GM10847 (cell line): ENCODE results near the gene NFATC2.

Experiments used
- POLR2A ChIP-seq: IDR thresholded peaks from 2 replicates; pipeline ENCODE4 v1.6.1; 2011; ENCODE audit not compliant: insufficient read length; ENCODE audit errors: extremely low read depth

The NFATC2 gene

DNA sequence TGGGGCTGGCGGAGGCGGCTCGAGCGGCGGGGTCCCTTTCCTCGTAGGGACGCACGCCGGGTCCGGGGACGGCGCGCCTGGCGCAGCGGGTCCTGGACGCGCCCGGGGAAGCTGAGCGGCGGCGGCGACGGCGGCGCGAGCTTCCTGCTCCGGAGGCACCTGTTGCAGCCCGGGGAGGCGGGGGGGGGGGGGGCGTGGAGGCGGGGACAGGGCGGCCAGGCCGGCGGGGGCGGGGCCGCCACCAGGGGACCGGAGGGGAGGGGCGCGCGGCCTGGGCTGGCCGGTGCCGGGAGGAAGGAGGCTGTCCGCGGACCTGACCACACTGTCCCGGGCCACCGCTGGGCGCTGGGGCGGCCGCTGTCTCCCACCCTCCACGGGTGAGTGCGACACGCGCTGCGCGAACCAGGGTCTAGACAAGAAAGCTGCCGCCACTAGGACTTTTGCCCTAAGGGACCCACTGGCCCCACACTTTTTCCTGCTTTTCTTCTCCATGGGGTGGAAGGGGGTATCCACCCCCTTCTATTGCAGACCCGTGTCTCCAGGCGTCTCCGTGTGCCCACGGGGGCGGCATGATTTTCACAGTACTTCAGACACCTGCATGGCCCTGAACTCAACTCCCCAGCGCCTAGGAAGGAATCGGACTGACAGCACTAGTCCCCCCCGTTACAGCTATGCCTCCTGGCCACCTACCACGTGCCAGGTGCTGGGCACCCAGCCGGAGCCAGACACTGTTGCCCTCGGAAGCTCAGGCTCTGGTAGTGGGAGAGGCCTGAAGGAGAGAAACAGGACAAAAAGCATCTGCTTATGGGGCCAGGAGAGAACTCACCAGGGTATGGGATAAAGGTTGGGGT lies at the start of gene NFATC2:
Gene NFATC2, minus strand, starts transcription at position 149 of the 851 bp plus-strand sequence. CDS start 220 bp downstream, outside the sequence.
- TF ChIP-seq POLR2A, result no peak

DNA sequence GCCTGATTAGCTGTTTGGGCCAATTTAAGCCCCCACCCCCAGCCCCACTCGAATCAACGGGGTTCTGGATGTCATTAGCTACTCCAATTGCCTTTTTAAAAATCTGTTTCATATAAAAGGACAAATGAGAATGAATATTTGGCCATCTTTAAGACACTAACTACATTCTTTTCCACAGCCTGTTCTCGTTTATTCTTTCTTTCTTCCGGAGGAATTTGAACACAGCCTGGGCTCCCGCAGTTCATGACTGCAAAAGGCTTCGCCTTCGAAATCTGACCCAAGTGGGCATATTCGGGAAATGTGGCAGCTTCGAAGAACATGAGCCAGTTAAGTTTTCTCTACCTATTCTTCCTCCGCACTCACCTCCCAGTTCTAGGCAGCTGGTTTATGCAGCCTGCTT lies 49.4 kb upstream of the NFATC2 start:
- TF ChIP-seq POLR2A, result no peak

DNA sequence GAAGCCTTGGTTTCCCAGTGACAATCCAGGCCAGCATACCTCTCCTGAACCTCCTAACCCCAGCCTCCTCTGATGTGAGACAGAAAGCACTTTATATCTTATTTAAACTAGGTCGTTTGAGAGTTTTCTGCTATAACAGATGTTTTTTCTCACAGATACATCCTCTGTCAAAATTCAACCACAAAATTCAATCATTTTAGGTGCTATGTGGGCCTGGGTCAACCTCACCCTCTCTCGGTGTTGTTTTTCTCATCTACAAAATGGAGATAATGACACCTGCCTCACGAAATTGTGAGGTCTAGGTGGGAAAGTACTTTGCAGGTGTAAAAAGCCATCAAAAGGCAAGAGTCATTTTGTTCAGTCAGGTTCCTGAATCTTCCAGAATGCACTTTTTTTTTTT lies 46.2 kb upstream of the NFATC2 start:
- no peak for TF ChIP-seq POLR2A

DNA sequence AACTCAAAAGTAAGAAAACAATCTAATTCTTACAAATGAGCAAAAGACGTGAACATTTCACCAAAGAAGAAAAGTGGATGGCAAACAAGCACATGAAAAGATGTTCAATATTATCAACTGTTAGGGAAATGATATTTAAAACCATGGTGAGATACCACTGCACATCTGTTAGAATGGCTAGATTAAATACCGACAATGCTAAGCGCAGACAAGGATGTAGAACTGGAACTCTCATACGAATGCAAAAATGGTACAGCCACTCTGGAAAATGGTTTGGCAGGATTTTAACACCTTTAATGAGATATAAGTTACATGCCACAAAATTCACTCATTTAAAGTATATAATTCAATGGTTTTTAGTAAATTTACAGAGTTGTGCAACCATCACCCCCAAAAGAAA lies 44.6 kb upstream of the NFATC2 start:
- no peak for TF ChIP-seq POLR2A

DNA sequence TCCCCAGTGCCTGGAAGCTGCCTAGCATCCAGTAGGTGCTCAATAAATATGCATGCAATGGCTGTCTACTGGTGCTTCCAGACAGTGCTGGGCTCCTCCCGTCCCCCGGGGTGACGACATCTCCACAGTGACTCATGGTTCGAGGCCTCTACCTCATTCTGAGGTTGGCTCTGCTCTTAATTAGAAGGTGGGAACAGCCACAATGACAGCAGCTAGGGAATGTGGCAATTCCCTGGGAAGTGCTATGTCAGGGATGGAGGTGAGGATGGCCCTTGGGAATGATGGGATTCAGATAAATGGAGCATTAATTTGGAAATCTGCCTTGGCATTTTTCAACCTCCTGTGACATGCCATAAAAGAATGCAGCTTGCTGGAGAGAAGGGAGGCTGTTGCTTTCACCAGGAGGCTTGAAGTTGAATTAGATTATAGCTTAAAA lies 43.5 kb upstream of the NFATC2 start:
- no peak for TF ChIP-seq POLR2A

DNA sequence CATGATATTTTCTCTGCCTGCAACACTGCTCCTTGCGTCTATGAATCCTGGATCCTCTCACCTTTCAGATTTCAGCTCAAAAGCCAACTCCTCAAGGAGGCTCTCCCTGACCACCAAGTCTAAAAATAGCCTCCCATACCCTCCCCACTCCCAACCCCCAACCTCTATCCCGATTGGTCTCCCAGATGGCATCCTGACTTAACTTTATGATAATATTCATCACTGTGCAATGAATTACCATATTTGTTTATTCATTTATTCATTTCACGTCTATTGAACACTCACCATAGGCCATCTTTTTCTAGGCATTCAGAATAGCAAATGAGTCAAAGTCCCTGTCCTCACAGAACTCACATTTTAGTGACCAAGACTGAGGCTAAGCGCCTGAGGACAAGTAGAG lies 42.6 kb upstream of the NFATC2 start:
- TF ChIP-seq POLR2A, result no peak

DNA sequence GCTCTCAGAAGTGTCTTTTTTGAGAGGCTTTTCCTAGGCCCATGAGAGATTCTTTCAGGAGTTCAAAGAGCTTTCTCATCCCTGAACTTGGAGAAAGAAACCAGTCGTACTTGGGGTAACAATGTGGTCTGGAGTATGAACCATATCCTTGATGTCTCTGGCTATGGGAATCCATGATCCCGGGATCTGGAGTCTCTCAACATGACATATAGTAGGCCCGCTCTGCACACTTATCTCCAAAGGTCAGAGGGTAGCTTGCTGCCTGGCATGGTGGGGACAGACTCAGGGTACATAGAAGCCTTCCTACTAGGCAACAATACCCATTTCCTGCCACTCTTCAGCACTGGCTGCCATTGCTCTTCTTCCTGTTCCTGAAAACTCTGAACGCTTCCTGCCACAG lies 42.2 kb upstream of the NFATC2 start:
- no peak for TF ChIP-seq POLR2A

DNA sequence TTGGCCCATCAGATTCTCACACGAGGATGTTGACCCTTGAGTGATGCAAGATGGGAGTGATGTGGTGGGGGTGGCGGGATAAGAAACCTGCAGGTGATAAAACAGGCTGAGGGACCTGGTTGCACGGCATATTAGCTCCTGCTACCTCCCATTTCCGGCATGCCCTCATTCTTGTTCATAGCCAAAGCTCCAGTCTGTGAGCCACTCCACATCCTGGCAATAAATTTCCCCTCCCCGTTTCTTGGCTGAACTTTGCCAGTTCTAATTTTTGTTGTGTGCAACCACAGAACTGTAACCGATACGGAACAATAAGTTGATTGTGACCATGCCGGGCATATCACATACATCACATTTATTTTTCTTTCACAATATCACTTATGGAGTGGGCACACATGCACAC lies 41.6 kb upstream of the NFATC2 start:
- TF ChIP-seq POLR2A, result no peak

DNA sequence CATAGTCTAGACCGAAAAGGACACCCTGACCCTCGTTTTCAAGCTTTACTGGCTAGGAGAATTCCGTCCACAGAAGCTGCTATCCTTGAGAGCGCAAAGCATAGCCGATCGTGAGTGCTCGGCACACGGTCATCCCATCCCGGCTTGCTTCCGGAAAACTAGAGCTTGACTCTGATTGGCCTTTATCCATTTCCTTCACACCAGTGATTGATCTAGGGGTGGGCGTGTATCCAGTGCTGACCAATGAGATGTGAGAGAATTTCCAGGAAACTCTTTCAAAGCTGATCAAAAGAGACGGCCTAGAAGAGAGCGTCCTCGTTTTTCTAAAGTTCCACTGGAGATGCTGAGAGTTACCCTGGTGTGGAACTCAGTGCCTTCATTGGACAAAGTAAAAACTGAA lies 41.0 kb upstream of the NFATC2 start:
- no peak for TF ChIP-seq POLR2A

DNA sequence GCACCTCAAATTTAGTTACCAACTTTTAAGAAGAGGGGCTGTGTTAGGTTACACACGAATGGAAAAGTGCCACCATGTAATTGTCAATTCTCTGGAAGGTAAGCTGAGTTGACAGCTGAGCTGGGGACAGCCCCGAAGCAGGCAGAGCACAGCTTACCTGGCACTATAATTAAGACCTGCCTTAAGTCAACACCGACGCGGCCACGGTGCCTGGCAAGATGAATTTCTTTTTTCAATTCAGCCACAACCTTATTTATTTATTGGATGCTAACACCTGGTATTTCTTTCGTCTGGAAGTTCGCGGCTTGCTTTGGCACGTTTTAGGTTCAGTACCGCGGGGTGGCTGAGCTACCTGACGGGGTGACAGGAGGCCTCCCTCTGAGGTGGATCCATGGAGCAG lies 40.6 kb upstream of the NFATC2 start:
- no peak for TF ChIP-seq POLR2A

DNA sequence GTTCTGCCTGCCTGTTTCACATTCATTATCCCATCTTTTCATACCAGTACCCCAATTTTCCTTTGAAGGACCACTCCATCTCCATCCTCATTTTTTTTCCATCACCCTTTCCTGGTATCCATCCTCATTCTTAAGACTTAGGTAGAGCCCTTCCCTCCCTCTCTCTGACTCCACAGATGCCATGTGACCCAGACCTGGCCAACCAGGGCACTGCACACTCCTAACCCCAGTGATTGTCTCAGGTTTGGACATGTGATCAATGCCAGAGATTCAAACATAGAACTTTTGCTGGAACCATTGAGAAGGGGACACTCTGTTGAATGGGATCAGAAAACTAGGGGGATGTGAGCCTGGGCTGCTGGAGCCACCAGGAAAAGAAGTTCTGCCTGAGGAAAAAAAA lies 39.1 kb upstream of the NFATC2 start:
- no peak for TF ChIP-seq POLR2A

DNA sequence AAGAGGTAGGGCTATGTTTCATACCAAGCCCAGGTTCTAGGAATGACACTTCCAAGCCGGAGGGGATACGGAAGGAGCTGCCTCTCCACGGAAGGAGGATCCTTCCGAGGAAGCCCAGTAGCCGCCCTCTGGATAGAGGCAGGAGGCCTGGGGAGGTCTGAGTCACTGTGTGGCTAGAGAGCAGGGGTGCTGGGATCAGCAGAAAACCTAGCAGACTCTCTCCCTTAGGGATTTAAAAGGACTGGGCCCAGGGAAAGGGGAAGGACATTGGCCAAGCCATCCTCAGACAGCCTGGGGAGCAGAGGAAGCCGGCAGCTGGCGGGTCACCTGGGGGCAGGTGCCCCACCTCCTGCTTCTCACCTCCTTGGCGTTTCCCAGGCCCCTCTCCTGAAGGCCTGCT lies 36.6 kb upstream of the NFATC2 start:
- TF ChIP-seq POLR2A, result no peak

DNA sequence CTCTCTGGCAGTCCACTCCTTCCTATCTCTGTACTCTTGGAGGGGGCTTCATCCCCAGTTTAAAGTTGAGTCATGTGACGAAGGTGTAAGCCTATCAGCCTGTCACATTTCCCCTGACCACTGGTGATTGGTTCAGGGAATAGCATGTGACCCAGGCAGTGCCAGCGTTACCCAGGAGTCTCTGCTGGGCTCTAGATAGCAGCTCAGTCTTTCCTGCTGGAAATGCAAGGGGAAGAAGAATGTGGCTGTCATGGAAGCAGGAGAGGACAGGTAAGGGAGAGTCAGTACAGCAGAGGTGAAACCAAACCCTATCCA lies 35.6 kb upstream of the NFATC2 start:
- no peak for TF ChIP-seq POLR2A

DNA sequence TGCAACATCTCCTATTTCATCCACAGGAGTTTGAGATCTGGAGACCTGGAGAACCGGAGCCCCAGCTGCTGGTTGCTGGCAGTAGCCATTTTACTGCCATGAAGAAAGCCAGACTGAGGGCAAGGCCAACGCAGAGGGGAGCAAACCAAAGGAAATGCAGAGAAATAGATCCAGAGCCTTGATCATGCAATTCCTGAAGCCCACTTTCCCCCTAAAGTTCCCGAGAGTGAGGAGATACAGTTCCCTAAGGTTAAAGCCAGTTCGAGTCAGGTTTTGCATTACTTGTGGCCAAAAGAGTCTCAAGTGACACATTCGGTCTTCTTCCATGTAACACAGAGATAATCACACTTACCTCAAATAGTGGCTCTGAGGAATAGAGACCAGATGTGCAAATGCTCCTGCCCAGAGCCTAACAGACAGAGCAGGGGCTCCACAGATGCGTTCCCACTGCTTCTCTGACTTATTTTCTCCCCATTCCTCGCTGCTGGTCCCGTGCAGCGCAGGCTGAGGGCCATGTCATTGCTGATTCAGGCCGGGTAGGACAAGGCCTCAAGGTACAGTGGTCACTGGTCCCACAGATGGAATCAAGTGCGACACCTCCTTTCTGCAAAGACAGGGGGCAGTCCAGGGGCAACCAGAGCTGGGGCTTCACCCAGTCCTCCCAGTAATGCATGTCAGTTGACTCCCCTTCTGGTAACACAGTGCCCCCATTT lies 35.1 kb upstream of the NFATC2 start:
- no peak for TF ChIP-seq POLR2A

DNA sequence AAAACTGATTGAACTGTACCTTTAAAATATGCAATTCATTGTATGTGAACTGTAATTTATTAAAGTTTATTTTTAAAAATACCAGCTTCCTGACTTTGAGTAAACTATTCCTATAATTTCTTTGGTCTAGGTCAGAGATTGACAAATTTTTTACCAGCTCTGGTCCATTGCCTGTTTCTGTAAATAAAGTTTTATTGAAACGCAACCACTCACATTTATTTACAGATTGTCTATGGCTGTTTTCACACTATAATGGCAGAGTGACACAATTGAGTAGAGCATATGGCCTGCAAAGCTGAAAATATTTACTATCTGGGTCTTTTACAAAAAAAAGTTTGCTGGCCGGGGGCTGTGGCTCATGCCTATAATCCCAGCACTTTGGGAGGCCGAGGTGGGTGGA lies 33.0 kb upstream of the NFATC2 start:
- TF ChIP-seq POLR2A, result no peak

DNA sequence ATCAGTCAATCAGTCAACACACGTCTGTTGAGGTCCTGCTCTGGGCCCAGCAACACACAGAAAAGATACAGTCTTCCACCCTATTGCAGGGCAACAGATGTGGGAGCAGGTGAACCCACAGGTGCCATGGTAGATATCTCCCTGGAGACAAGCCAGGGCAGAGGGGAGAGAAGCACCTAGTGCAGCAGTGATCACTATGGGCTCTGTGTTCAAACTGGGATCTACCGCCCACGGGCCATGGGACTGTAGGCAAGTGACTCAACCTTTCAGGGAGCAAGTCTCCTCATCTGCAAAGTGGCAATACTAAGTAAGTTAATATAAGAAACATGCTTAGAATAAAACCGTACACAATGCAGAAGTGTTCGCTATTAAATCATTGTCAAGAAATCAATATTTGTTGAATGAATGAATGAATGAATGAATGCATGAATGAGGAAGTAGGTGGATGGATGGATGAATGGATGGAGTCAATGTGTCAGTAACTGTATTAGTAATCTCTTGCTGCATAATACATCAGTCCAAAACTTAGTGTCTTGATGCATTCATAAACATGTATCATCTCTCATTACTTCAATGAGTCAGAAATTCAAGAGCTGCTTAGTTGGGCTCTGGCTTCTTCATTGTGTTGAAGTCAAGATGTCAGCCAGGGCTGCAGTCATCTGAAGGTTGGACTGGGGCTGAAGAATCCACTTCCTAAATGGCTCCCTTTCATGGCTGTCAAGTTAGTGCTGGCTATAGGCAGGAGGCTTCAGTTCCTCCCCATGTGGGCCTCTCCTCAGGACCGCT lies 31.9 kb upstream of the NFATC2 start:
- no peak for TF ChIP-seq POLR2A
